ENCODE measurements around the gene SOAT1.

DNA sequence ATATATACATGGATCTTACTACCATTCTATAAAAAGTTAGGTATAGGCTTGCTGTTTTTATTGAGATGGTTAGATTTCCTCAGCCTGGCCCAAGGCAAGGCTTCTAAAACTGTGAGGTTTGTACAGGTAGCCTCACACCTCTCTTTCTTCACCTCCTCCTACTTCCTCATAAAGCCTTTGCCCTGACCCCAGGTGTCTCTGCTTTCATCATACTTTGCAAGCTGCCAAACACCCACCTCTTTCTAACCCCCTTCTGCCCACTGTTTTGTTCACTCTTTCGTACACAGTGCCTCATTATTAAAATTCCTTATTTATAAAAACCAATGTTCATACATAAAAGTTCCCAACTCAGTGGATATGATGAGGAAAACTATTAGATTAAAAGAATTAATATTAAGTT is 31.4 kb upstream of the SOAT1 start:
- TF ChIP-seq, protein P1, sequence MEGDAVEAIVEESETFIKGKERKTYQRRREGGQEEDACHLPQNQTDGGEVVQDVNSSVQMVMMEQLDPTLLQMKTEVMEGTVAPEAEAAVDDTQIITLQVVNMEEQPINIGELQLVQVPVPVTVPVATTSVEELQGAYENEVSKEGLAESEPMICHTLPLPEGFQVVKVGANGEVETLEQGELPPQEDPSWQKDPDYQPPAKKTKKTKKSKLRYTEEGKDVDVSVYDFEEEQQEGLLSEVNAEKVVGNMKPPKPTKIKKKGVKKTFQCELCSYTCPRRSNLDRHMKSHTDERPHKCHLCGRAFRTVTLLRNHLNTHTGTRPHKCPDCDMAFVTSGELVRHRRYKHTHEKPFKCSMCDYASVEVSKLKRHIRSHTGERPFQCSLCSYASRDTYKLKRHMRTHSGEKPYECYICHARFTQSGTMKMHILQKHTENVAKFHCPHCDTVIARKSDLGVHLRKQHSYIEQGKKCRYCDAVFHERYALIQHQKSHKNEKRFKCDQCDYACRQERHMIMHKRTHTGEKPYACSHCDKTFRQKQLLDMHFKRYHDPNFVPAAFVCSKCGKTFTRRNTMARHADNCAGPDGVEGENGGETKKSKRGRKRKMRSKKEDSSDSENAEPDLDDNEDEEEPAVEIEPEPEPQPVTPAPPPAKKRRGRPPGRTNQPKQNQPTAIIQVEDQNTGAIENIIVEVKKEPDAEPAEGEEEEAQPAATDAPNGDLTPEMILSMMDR (conservative IDR thresholded peaks at IDR 0.05 in 1 of 2, IDR thresholded peaks at IDR 0.05 in 1 of 2; ENCODE audit: extremely low read depth in 1 of 2, insufficient read depth in 1 of 2, low read depth in 1 of 2, low read length in 2 of 2): no peak
- no peak for TF ChIP-seq EZH2 (IDR thresholded peaks at IDR 0.05; ENCODE audit: borderline replicate concordance, low read length)
